AG04450 (cell line): ENCODE results near the gene KCNMB2. TPM values are rescaled to one million over a fixed set of nuclear protein-coding genes. Genes with fewer than 3 reads are reported as not detected.

Source experiments
- CTCF ChIA-PET: fragments of 300-600, 350-600 bp; formaldehyde crosslinking; extraction: SDS; loops from one replicate; lab custom pipeline; 2022; ENCODE audit warnings: antibody characterized with exemption, inconsistent platforms; lab: Charles Lee
- POLR2A ChIA-PET: fragments of 350-600 bp; formaldehyde crosslinking; extraction: SDS; loops from one replicate; lab custom pipeline; 2021; ENCODE audit warnings: antibody characterized with exemption, inconsistent platforms; lab: Yijun Ruan, JAX
- DNase-seq: peaks from one replicate; pipeline ENCODE4 v3.0.0-alpha.2; 2011; ENCODE audit warnings: low read depth, low spot score
- H3K27ac ChIP-seq: one replicate; pipeline ENCODE4 v1.5.1; 2012; ENCODE audit warnings: low read depth, low read length, control low read depth
- H3K27me3 ChIP-seq: one replicate; pipeline ENCODE4 v1.6.0; 2012; ENCODE audit warnings: low read length; ENCODE audit not compliant: control insufficient read depth, insufficient read depth
- H3K4me3 ChIP-seq: 2 replicates; pipeline ENCODE4 v1.5.1; 2011; ENCODE audit warnings: mild to moderate bottlenecking, low read depth, low read length, control low read depth
- H3K9me3 ChIP-seq: 2 replicates; pipeline ENCODE4 v1.5.1; 2012; ENCODE audit warnings: low read length; ENCODE audit not compliant: control insufficient read depth, insufficient read depth
- CTCF ChIP-seq: IDR thresholded peaks from 2 replicates; pipeline ENCODE4 v1.5.1; 2011; ENCODE audit warnings: low read depth, low read length, control low read depth, inconsistent platforms
- polyA plus RNA-seq: library from polyadenylated mRNA; depleted of rRNA; stranded (reverse); fragments of >200 nt; gene quantifications from 2 replicates; pipeline ENCODE4 v1.2.3, GENCODE V29; 2011

The KCNMB2 gene
- polyA plus RNA-seq, 1 experiment = not detected

DNA sequence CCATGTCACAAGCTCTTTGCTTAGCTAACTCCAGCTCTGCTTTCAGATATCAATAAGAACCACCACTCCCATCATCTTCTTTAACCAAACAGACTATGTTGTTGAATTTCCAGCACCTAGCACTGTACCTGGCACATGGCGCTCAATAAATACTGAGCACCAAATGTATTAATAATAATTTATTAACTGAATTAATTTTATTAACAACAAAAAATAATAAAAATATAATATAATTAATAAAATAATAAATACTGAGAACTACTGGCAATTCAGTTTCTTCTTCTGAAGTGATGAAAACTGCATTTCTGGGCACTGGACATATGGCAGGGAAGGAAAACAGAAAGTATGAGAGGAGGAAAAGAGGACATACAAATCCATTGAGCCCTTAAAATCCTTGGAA is 271.5 kb downstream of the KCNMB2 start:
- Histone ChIP-seq H3K4me3 (no peak overlapping the region), H3K9me3 (no peaks in the 10 kb centered on the region), H3K27ac (no peak overlapping the region), H3K27me3 (no peaks in the 10 kb centered on the region)
- no peak for DNase-seq
- POLR2A ChIA-PET = no interaction called here
- TF ChIP-seq CTCF = no peak
- CTCF ChIA-PET = no interaction called here

DNA sequence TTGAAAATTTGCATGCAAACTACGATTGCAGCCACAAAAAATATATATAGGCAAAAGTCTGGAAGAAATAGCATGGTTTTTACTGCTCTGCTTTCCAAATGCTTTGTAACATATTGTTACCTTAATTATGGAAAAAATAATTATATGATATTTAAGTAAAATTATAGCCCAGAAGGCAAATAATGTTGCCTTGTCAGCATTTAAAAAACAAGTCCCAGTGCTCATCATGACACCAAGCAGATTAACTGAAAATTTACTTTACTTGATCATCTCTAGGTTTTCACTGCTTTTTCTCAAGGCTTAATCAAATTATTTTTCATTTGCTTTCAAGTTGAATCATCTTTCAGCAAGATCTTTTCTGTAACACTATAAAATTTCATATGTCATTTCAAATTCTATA is 272.5 kb downstream of the KCNMB2 start:
- no peak overlapping the region for H3K27ac ChIP-seq
- no peak for TF ChIP-seq CTCF
- no peaks in the 10 kb centered on the region for H3K27me3 ChIP-seq
- ChIA-PET CTCF (no interaction called here), POLR2A (no interaction called here)
- H3K4me3 ChIP-seq = no peak overlapping the region
- H3K9me3 ChIP-seq = no peaks in the 10 kb centered on the region
- no peak for DNase-seq

- no peak for TF ChIP-seq CTCF
- no peak overlapping the region for H3K4me3 ChIP-seq
- H3K27ac ChIP-seq = no peak overlapping the region
- H3K27me3 ChIP-seq = no peaks in the 10 kb centered on the region
- no peaks in the 10 kb centered on the region for H3K9me3 ChIP-seq
- DNase-seq = no peak
- ChIA-PET CTCF (no interaction called here), POLR2A (no interaction called here)
These were observed 273.9 kb downstream of the KCNMB2 start for GRCh38 chr3:178810181-178810580.

GRCh38 chr3:178822722-178823121 is 286.5 kb downstream of the KCNMB2 start:
- ChIA-PET POLR2A (no interaction called here), CTCF (no interaction called here)
- TF ChIP-seq CTCF = no peak
- Histone ChIP-seq H3K27me3 (no peaks in the 10 kb centered on the region), H3K9me3 (no peaks in the 10 kb centered on the region), H3K27ac (no peak overlapping the region), H3K4me3 (no peak overlapping the region)
- no peak for DNase-seq

- POLR2A ChIA-PET = no interaction called here
- Histone ChIP-seq H3K4me3 (no peak overlapping the region), H3K9me3 (no peaks in the 10 kb centered on the region), H3K27ac (no peak overlapping the region), H3K27me3 (no peaks in the 10 kb centered on the region)
- CTCF ChIA-PET = no interaction called here
- no peak for TF ChIP-seq CTCF
- no peak for DNase-seq
These were observed 286.9 kb downstream of the KCNMB2 start for GRCh38 chr3:178823150-178823549.
